NOMO-1 treated with DMSO at 0.1 percent for 48 hours (cell line): Measurements from ENCODE around the gene NTRK3.

ENCODE experiments used
- DNase-seq: peaks from one replicate; lab custom pipeline; 2025; ENCODE audit not compliant: unreplicated experiment; lab: John Stamatoyannopoulos, UW

The NTRK3 gene

DNA sequence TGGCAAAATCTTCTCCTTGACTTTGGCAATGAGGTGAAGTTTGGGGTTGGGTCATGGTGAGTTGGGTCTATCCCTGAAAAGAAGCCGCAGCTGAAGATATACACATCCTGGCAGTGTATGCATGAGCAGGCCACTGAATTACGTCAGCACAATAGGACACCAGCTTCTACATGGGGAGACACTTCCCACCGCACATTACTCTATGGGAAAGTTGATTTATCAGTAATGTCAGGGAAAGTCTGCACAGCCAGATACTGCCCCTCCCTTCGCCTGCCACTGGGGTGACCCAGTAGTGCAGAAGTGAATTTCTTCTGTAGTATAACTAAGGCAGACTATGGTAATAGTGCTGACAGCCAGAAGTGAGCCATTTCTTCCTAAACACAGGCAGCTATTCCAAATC, 245.0 kb downstream of the NTRK3 start:
- no peak for DNase-seq

DNA sequence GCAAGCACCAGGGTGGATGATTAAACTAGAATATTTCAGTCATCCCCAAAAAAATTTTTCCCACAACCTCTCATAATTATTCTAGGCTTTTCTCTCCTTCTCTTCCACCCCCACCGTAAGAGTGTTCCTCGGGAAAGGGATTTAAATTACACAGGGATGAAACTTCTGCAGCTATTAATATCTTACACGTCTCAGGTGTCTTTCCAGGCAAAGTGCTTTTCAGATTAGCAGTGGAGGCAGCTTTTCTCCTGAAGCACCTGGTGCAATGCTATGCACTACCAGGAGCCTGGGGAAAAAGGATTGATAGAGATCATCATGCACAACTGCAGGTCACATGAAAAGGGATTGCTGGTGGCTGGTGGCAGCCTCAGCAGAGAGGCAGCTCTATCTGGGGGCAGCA, 250.4 kb downstream of the NTRK3 start:
- DNase-seq: no peak

- DNase-seq: no peak
Measured at GRCh38 chr15:88004399-88004798, 252.1 kb downstream of the NTRK3 start.

DNA sequence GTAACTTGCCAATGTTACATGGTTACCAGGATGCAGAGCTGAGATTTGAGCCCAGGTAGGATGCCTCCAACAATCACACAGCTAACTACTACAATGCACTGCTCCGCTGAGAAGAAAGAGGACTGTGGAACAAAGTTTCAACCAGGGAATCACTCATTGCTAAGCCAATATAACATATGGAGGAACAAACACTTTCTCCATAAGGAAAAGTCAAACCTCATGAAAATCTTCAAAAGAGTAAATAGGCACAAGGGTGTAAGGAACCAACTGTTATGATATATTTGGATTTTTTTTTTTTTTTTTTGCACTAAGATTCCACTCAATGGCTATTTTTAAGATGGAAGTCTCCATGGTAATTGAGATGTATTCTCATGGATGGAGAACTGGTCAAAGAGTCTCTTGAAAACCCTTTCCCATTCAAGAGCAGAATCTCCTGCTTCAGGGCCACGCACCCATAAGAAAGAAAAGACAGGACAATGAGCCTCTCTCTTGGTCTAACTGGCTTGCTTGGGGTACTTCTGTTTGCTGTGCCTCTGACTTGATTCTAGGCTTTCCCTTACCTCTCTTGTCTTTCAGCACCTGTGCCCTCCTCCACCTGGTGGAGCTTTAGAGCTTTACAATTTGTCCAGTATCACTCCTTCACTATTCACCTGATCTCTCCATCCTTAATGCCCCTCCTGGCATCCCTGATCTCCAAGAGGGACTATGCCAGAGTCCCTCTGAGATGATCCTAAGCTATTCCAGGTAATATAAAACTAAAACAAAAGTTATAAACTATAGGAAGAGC, 252.8 kb downstream of the NTRK3 start:
- DNase-seq: no peak

GRCh38 chr15:88002706-88003105, 253.8 kb downstream of the NTRK3 start:
- no peak for DNase-seq

DNA sequence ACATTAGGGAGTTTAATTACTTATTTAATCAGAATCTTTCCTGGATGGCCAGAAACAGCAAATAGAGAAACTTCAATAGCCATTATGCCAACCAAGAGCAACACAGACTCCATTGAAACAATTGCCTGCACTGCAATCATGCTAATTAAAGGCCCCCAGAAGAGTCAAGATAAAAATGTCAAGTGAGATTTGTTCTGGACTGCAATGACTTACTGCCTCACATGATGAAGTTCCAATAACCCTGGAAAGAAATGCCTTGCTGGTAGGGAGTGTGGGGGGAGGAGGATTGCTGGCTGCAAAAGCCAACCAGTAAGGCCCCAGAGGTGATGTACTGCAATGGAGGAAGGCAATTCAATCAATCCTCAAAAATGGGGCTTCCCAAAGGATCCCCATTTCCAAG, 257.9 kb downstream of the NTRK3 start:
- DNase-seq: no peak

DNA sequence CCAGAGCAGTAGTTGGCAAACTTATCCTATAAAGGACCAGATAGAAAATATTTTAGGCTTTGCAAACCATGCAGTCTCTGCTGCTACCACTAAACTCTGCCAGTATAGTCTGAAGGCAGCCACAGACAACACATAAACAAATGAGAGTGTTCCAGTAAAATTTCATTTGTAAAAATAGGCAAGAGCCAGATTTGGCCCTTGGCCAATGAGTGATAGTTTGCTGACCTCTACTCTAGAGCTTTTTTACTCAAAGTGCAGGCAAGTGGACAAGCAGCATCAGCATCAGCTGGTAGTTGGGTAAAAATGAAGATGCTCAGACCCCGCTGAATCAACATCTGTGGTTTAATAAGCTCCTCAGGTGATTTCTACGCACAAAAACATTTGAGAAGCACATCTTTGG, 269.8 kb downstream of the NTRK3 start:
- no peak for DNase-seq

- DNase-seq: no peak
Measured at GRCh38 chr15:87985451-87985850, 271.1 kb downstream of the NTRK3 start.

DNA sequence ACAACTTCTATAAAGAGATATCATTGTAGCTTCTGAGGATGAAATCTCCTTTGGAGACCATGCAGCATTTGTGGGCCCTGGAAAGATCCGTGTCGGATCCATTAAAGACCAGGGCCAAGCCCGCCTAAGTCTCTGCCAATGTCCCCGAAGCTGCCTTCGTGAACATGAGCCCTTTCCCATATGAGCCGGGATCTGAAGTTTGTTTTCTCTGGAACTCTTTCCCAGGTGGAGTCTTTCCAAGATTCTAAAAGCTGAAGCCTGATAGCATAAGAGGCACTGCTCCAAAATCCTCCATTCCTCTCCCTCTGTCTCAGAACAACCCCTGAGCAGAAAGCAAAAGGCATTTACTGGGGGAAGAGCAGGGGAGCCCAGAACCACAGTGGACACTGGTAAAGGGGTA, 274.6 kb downstream of the NTRK3 start:
- DNase-seq: no peak

GRCh38 chr15:87977907-87978306, 278.6 kb downstream of the NTRK3 start:
- DNase-seq: no peak

DNA sequence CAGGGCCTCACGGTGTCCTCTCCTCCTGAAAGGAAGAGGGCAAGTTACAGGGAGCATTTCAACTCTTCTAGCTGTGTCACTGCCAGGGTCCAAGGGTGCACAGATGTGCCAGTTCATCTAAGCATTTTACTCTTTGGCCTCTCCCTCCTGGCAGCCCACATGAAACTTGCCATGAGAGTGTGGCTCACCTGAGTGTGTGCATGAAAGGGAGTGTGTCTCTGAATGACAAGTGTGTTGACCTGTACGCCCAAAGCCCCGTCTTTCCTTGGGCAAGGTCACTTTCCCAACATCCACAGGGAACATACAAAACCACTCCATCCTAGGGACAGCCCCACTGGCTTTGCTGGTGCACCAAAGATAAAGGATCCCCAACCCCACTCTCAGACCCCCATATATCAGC, 280.0 kb downstream of the NTRK3 start:
- DNase-seq: no peak

GRCh38 chr15:87973501-87974215, 282.9 kb downstream of the NTRK3 start:
- no peak for DNase-seq

- DNase-seq: no peak
Measured at GRCh38 chr15:87971076-87971475, 285.5 kb downstream of the NTRK3 start.

DNA sequence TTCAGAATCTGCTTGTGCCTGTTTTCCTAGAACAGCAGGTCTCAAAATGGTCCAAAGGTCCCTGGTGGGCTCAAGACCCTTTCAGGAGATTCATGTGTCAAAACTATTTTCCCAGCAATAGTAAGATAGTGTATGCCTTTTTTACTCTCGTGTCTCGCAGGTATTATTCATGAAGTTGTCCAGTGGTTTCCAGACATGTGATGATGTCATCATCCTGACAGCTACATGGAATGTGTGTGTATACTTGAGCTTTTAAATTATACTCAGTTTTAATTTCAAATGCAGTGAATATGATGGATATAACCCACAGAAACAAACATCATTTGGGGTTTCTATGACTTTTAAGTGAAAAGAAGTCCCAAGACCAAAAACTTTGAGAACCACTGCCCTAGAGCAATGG, 288.6 kb downstream of the NTRK3 start:
- DNase-seq: no peak

GRCh38 chr15:87965304-87965703, 291.2 kb downstream of the NTRK3 start:
- no peak for DNase-seq

GRCh38 chr15:87962428-87962827, 294.1 kb downstream of the NTRK3 start:
- no peak for DNase-seq

- no peak for DNase-seq
Measured at GRCh38 chr15:87961851-87962420, 294.6 kb downstream of the NTRK3 start.

GRCh38 chr15:87959662-87960061, 296.9 kb downstream of the NTRK3 start:
- no peak for DNase-seq

- DNase-seq: no peak
Measured at GRCh38 chr15:87959080-87959479, 297.5 kb downstream of the NTRK3 start.

DNA sequence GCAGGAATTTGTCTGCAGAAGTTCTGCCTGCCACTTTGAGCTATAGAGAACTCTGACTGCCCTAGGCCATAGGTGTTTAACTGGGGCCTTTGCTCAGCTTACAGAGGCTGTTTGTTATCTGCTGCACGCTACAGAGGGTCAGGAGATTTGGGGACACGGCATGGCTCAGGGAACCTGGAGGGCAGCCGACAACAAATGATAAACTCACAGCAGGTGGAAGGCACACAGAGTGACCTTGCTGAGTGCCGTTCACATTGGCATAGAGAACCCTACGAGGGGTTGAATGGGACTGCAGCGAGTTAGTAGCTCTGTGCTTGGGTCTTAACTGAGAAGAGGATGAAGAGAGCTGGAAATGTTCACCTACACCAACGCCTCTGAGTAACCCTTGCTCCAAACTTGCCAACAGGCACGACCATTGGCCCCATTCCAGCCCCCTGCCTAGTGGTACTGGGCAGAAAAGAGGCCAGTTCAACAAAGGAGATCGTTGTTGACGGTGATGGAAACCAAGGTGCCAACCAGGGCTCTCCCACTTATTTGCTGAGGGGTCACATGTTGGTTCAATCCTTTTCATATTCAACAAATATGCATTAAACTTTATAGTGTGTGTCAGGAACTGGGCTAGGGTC, 301.1 kb downstream of the NTRK3 start:
- DNase-seq: no peak

DNA sequence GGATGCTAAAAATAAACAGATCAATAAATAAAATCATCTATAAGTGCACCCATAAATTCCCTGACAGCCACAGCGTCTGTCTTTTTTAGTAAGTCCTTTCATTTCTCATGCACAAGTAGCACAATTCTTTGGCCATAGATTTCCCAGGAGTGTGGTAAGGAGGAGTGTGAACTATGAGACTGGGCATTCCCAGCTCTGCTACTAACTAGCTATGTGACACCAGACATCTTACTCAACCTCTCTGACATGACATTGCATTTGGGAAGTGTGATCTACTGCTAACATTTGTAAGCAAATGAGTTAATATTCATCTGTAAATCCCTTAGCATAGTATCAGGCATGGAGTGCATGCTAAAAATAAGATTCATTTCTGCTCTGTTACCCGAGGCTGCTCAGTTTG, 301.7 kb downstream of the NTRK3 start:
- DNase-seq: no peak

GRCh38 chr15:87952736-87953287, 303.7 kb downstream of the NTRK3 start:
- DNase-seq: no peak
